Spleen (tissue), 11 donors: ENCODE measurements around the gene WASF2. TPM values are rescaled to one million over a fixed set of nuclear protein-coding genes. Genes with fewer than 3 reads are reported as not detected.

Experiments
- DNase-seq: peaks from one replicate; pipeline ENCODE4 v3.0.0-alpha.2; 2020
- H3K27ac ChIP-seq, 8 donors: fragments of 200-600 bp; sonication (generic) in 7 of 8; 1 replicate in 4 of 8; 2 replicates in 4 of 8; pipeline versions ENCODE4 v1.5.0 to v1.8.0; 2016 to 2021; ENCODE audit warnings: inconsistent platforms in 4 of 8, mild to moderate bottlenecking in 4 of 8, moderate library complexity in 1 of 8
- H3K27me3 ChIP-seq, 7 donors: fragments of 200-600 bp; sonication (generic) in 6 of 7; replicated peaks in 1 of 7; 1 replicate in 4 of 7; 2 replicates in 3 of 7; pipeline versions ENCODE4 v1.5.0 to v1.8.0; 2016 to 2021; ENCODE audit warnings: inconsistent platforms in 3 of 7, mild to moderate bottlenecking in 1 of 7
- H3K36me3 ChIP-seq, 6 donors: fragments of 200-600 bp; sonication (generic) in 5 of 6; 1 replicate in 4 of 6; 2 replicates in 2 of 6; pipeline versions ENCODE4 v1.5.0 to v1.8.0; 2016 to 2021; ENCODE audit warnings: inconsistent platforms in 2 of 6
- H3K4me1 ChIP-seq, 6 donors: fragments of 200-600 bp; sonication (generic) in 5 of 6; 1 replicate in 3 of 6; 2 replicates in 3 of 6; pipeline versions ENCODE4 v1.5.0 to v1.8.0; 2016 to 2021; ENCODE audit warnings: inconsistent platforms in 3 of 6
- H3K4me3 ChIP-seq, 8 donors: fragments of 200-600 bp; sonication (generic) in 7 of 8; 1 replicate in 4 of 8; 2 replicates in 4 of 8; pipeline versions ENCODE4 v1.5.0 to v1.8.0; 2016 to 2021; ENCODE audit warnings: inconsistent platforms in 4 of 8, mild to moderate bottlenecking in 4 of 8, moderate library complexity in 2 of 8
- H3K9me3 ChIP-seq, 8 donors: fragments of 200-600 bp; sonication (generic) in 7 of 8; 1 replicate in 4 of 8; 2 replicates in 4 of 8; pipeline versions ENCODE4 v1.5.0 to v1.8.0; 2016 to 2021; ENCODE audit warnings: inconsistent platforms in 4 of 8
- POLR2A ChIP-seq, 3 donors: fragments of 450-650 bp; IDR thresholded peaks; one replicate each; pipeline ENCODE4 v1.5.1; 2017; ENCODE audit warnings: antibody characterized with exemption in 3 of 3, mild to moderate bottlenecking in 1 of 3
- POLR2AphosphoS5 ChIP-seq, 3 donors: sonication (generic); formaldehyde crosslinking; IDR thresholded peaks; one replicate each; pipeline ENCODE4 v1.5.1; 2017; ENCODE audit warnings: antibody characterized with exemption in 3 of 3
- WGBS, 5 donors: extraction: QIAGEN DNeasy Blood & Tissue Kit in 3 of 5; methylation state at CpG; one replicate each; pipeline versions ENCODE4 v1.1.5 to v1.1.7; 2013 to 2018; 5-methylcytosine and 5-hydroxymethylcytosine counted together
- intact Hi-C: fragments of 100-400 bp; cut with DNase I; formaldehyde crosslinking; loops from one replicate; pipeline ENCODE4 v1.15.0; 2023; ENCODE audit warnings: low total_unique reads
- polyA plus RNA-seq, 3 donors: library from polyadenylated mRNA; stranded (reverse); fragments of 200-250 nt; gene quantifications; one replicate each; pipeline ENCODE4 v1.2.1, GENCODE V29; 2013
- total RNA-seq, 7 donors: library from RNA; depleted of rRNA in 3 of 7; stranded (reverse); fragments of >200 nt in 3 of 7; fragmentation: NEBNext Ultra II Directional in 4 of 7; extraction: Animal tissue kit (Norgen Biotek cat#: 25700) in 4 of 7; gene quantifications; one replicate each; pipeline versions ENCODE4 v1.1.0 to v1.2.1, GENCODE V29; 2016 to 2021
- TF ChIP-seq, protein P1 (sequence below), 11 experiments: fragments of 200-600 bp in 7 of 11; fragments of 450-650 bp in 4 of 11; sonication (generic) in 4 of 11; IDR thresholded peaks in 8 of 11; conservative IDR thresholded peaks in 3 of 11; 1 replicate in 7 of 11; 2 replicates in 4 of 11; pipeline versions ENCODE4 v1.4.0 to v1.8.0; 2016 to 2021; ENCODE audit warnings: antibody characterized with exemption in 11 of 11, inconsistent platforms in 4 of 11, mild to moderate bottlenecking in 1 of 11
- donor health status: healthy with polysubstance abuse.
- donor health status: DM: no; HTN: no; CAD: no; lungs with moderate emphysema.
- donor health status: DM: no; HTN: no; CAD: no.
- donor health status: Bipolar disorder and iron deficiency.
- donor health status: healthy.
- donor health status: DM: no; HTN: no; CAD: no.
- donor health status: DM: yes; HTN: yes; CAD: no.

WASF2 gene
- total and polyA plus RNA-seq, 10 donors: 17.2 to 196 (median 95.6) TPM

DNA sequence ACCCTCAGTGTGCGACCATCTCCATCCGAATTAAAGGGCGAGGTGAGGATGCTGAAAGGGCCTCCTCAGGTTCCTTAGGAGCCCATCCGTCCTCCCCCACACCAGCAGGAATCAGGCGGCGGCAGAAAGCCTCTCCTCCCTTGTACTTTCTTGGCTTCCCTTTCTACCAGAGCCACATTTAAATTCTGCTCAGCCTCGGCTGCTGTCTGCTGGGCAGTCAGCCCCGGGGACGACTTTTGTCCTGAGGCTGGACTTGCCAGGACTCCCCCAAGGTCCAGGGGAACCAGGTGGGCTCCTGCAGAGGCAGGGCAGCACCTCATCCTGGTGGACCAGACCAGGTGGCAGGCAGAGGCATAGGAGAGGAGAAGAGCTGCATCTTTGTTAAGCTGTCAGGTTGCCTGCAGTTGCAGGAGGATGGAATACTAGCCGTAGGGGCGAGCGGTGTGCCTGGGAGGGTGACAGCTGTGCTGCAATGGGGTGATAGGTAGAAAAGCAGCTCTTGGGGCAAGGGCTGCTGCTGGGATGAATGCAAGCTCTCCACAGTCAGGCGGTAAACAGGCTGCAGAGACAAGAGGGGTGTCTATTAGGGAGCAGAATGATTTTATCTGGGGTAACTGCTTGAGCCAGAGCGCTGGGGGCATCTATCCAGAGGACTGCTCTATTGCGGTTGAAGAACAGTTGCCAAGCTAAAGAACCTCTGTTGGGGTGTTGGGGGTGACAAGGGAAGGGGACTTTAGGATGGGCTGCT lies 46.2 kb upstream of the WASF2 start:
- peaks cover 0 to 52% (median 4%) of the 10 kb centered on the region in 6 donors for H3K36me3 ChIP-seq
- H3K9me3 ChIP-seq: no peaks in the 10 kb centered on the region
- no peaks in the 10 kb centered on the region for H3K27me3 ChIP-seq
- TF ChIP-seq POLR2A (IDR thresholded peaks at IDR 0.05) (no peak), POLR2AphosphoS5 (IDR thresholded peaks at IDR 0.05) (peak in 1 of 3 donors; percentile 8)
- no peak for DNase-seq
- WGBS, 5 donors: 80 to 87% (median 84%) methylated on average over 15 of the region's 15 CpGs
- intact Hi-C loops: no loop called here
- H3K27ac ChIP-seq: peak overlapping the region in 6 of 8 donors; percentile 4 to 57 (median 42)
- H3K4me1 ChIP-seq: peaks cover 0 to 61% (median 30%) of the 10 kb centered on the region in 6 donors
- no peak overlapping the region for H3K4me3 ChIP-seq

DNA sequence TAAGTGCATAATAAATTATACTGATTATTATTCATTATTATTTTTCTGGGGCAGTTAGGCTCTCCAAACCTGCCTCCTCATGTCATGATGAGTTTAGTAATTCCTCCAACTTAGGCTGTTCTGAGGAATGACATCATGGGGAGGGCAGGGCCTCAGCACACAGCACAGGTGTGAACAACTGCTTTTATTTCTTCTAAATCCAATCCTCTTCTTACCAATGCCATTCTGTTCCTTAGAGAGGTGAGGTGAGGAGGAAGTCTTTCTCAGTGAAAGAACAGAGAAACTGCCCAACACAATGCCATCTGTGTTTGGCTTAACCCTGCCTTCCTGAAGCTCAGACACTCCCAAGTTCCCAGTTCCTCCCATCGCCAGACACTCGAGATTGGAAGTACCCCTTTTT lies 45.4 kb upstream of the WASF2 start:
- Histone ChIP-seq H3K36me3 (peaks cover 0 to 49% (median 4%) of the 10 kb centered on the region in 6 donors), H3K4me1 (peaks cover 0 to 60% (median 28%) of the 10 kb centered on the region in 6 donors), H3K27me3 (no peaks in the 10 kb centered on the region), H3K4me3 (no peak overlapping the region), H3K9me3 (no peaks in the 10 kb centered on the region), H3K27ac (peak overlapping the region in 4 of 8 donors; percentile 8 to 47 (median 44))
- TF ChIP-seq, protein P1, sequence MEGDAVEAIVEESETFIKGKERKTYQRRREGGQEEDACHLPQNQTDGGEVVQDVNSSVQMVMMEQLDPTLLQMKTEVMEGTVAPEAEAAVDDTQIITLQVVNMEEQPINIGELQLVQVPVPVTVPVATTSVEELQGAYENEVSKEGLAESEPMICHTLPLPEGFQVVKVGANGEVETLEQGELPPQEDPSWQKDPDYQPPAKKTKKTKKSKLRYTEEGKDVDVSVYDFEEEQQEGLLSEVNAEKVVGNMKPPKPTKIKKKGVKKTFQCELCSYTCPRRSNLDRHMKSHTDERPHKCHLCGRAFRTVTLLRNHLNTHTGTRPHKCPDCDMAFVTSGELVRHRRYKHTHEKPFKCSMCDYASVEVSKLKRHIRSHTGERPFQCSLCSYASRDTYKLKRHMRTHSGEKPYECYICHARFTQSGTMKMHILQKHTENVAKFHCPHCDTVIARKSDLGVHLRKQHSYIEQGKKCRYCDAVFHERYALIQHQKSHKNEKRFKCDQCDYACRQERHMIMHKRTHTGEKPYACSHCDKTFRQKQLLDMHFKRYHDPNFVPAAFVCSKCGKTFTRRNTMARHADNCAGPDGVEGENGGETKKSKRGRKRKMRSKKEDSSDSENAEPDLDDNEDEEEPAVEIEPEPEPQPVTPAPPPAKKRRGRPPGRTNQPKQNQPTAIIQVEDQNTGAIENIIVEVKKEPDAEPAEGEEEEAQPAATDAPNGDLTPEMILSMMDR (IDR thresholded peaks at IDR 0.05 in 8 of 11, conservative IDR thresholded peaks at IDR 0.05 in 3 of 11): no peak
- no peak for TF ChIP-seq POLR2AphosphoS5 (IDR thresholded peaks at IDR 0.05)
- no peak for TF ChIP-seq POLR2A (IDR thresholded peaks at IDR 0.05)
- DNase-seq: no peak
- intact Hi-C loops: no loop called here
- 18 to 44% (median 23%) methylated on average over 2 of the region's 2 CpGs for whole genome bisulfite sequencing, 5 donors

DNA sequence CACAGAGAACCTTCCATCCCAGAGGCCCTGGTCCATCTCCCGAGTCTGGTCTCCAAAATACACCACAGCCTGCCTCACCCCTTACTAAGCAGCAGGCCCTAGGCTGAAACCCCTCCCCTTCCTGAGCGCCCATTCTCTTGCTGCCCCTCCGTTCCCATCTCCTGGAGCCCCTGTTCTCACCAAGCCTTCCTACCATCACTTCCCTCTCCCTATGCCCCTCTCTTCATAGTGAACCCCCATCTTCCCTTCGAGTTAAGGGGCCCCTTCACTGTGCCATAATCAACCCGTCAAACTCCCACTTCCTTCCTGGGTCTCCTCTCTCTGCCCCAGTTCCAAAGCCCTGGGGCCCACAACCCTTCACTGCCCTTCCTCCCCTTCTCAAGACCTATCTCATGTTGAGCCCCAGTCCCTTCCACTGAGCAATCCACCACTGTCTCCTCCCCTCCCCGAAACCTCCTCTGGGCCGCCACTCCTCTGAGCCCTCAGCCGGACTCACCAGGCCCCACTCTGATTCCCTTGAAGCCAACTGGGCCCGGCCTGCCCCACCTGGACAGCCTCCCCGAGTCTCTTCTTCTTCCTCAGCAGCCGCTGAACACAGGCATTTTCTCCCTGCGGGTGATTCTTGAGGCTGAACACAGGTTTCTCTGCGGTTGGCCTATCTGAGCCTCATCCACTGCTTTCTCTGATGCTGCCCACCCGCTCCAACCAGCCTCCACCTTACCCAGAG lies 42.2 kb upstream of the WASF2 start:
- peak overlapping the region in 3 of 8 donors; percentile 26 to 37 (median 27) for H3K27ac ChIP-seq
- intact Hi-C loops: no loop called here
- WGBS, 5 donors: 74 to 81% (median 76%) methylated on average over 14 of the region's 14 CpGs

DNA sequence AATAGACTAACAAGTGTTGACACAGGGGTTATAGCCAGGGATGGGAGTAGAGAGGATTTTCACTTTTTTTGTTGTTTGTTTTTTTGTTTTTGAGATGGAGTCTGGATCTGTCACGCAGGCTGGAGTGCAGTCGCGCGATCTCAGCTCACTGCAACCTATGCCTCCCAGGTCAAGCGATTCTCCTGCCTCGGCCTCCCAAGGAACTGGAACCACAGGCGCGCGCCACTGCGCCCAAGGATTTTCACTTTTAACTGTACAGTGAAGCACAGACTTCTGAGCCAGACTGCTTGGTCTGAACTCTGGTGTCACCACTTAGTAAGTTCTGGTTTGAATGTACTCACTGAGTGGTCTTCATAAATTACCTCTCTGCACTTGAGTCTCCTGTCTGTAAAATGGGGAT lies 40.2 kb upstream of the WASF2 start:
- WGBS, 5 donors: 93 to 98% (median 96%) methylated on average over 10 of the region's 10 CpGs
- Histone ChIP-seq H3K4me1 (peaks cover 29 to 65% (median 48%) of the 10 kb centered on the region in 6 donors), H3K36me3 (peaks cover 0 to 31% (median 4%) of the 10 kb centered on the region in 6 donors), H3K4me3 (no peak overlapping the region), H3K9me3 (no peaks in the 10 kb centered on the region), H3K27ac (peak overlapping the region in 5 of 8 donors; percentile 9 to 85 (median 81)), H3K27me3 (peaks cover 0 to 15% (median 0%) of the 10 kb centered on the region in 7 donors)
- TF ChIP-seq, protein P1 (IDR thresholded peaks at IDR 0.05 in 8 of 11, conservative IDR thresholded peaks at IDR 0.05 in 3 of 11): no peak
- TF ChIP-seq POLR2A (IDR thresholded peaks at IDR 0.05) (no peak), POLR2AphosphoS5 (IDR thresholded peaks at IDR 0.05) (peak in 1 of 3 donors; percentile 6)
- intact Hi-C loops: no loop called here
- no peak for DNase-seq

More for the DNA sequence above, 42.2 kb upstream of the WASF2 start:
- Histone ChIP-seq H3K4me3 (no peak overlapping the region), H3K4me1 (peaks cover 14 to 65% (median 40%) of the 10 kb centered on the region in 6 donors), H3K9me3 (no peaks in the 10 kb centered on the region), H3K27me3 (peaks cover 0 to 15% (median 0%) of the 10 kb centered on the region in 7 donors), H3K36me3 (peaks cover 0 to 33% (median 4%) of the 10 kb centered on the region in 6 donors)
- TF ChIP-seq POLR2AphosphoS5 (IDR thresholded peaks at IDR 0.05) (peak in 2 of 3 donors; percentile 2 to 34), POLR2A (IDR thresholded peaks at IDR 0.05) (no peak)
- DNase-seq: no peak
